Transverse colon (tissue), 4 donors: ENCODE results near the gene SPATS1. TPM values are rescaled to one million over a fixed set of nuclear protein-coding genes. Genes with fewer than 3 reads are reported as not detected.

Experiments
- DNase-seq: peaks from one replicate; pipeline ENCODE4 v3.0.0-alpha.2; 2019
- H3K27ac ChIP-seq, 4 donors: fragments of 200-600 bp; sonication (generic); 2 replicates each; pipeline ENCODE4 v1.5.1; 2016 to 2018; ENCODE audit warnings: inconsistent platforms in 4 of 4
- H3K27me3 ChIP-seq: fragments of 200-600 bp; sonication (generic); 2 replicates; pipeline ENCODE4 v1.5.1; 2017; ENCODE audit warnings: inconsistent platforms
- H3K36me3 ChIP-seq, 4 donors: fragments of 200-600 bp; sonication (generic); 2 replicates each; pipeline ENCODE4 v1.5.1; 2017 to 2019; ENCODE audit warnings: inconsistent platforms in 4 of 4
- H3K4me1 ChIP-seq, 4 donors: fragments of 200-600 bp; sonication (generic); 2 replicates each; pipeline ENCODE4 v1.5.1; 2017 to 2020; ENCODE audit warnings: inconsistent platforms in 4 of 4
- H3K4me3 ChIP-seq, 4 donors: fragments of 200-600 bp; sonication (generic); 1 replicate in 1 of 4; 2 replicates in 3 of 4; pipeline versions ENCODE4 v1.5.1 to v1.6.1; 2017 to 2019; ENCODE audit warnings: inconsistent platforms in 4 of 4
- H3K9me3 ChIP-seq, 2 donors: fragments of 200-600 bp; sonication (generic); 2 replicates each; pipeline ENCODE4 v1.5.1; 2017 to 2019; ENCODE audit warnings: inconsistent platforms in 2 of 2
- EP300 ChIP-seq: sonication (generic); formaldehyde crosslinking; IDR thresholded peaks from one replicate; pipeline ENCODE4 v1.6.1; 2017; ENCODE audit warnings: antibody characterized with exemption, low read depth
- POLR2A ChIP-seq: fragments of 450-650 bp; IDR thresholded peaks from one replicate; pipeline ENCODE4 v1.6.1; 2016; ENCODE audit warnings: antibody characterized with exemption, mild to moderate bottlenecking, moderate library complexity
- POLR2AphosphoS5 ChIP-seq, 3 donors: sonication (generic); formaldehyde crosslinking; IDR thresholded peaks; one replicate each; pipeline ENCODE4 v1.6.1; 2016; ENCODE audit warnings: antibody characterized with exemption in 3 of 3
- WGBS, 2 donors: methylation state at CpG; one replicate each; pipeline ENCODE4 v1.1.5; 2018; ENCODE audit warnings: low coverage in 1 of 2; 5-methylcytosine and 5-hydroxymethylcytosine counted together
- in situ Hi-C, 4 donors: fragments of 200-750 bp; cut with MboI; loops; one replicate each; pipeline versions ENCODE4 v1.15.0 to v1.15.1; 2017; ENCODE audit warnings: low sequenced_read_pairs in 3 of 4, low pct_ligation_motif_present in 1 of 4, low pct_unique_long_range_greater_than_20kb in 1 of 4
- intact Hi-C: fragments of 100-400 bp; cut with DNase I; formaldehyde crosslinking; loops from one replicate; pipeline ENCODE4 v1.15.1; 2023; ENCODE audit warnings: low total_unique reads
- total RNA-seq, 4 donors: library from RNA; depleted of rRNA; stranded (reverse); fragments of >200 nt; gene quantifications; one replicate each; pipeline ENCODE4 v1.1.0, GENCODE V29; 2016
- TF ChIP-seq, protein P1 (sequence below), 5 experiments: fragments of 200-600 bp in 3 of 5; fragments of 450-650 bp in 2 of 5; sonication (generic) in 3 of 5; IDR thresholded peaks; 1 replicate in 2 of 5; 2 replicates in 3 of 5; pipeline ENCODE4 v1.5.1; 2016 to 2017; ENCODE audit warnings: antibody characterized with exemption in 5 of 5, inconsistent platforms in 3 of 5, mild to moderate bottlenecking in 2 of 5, moderate library complexity in 1 of 5

SPATS1 gene
- total RNA-seq, 4 donors from 2014 or later: not detected

DNA sequence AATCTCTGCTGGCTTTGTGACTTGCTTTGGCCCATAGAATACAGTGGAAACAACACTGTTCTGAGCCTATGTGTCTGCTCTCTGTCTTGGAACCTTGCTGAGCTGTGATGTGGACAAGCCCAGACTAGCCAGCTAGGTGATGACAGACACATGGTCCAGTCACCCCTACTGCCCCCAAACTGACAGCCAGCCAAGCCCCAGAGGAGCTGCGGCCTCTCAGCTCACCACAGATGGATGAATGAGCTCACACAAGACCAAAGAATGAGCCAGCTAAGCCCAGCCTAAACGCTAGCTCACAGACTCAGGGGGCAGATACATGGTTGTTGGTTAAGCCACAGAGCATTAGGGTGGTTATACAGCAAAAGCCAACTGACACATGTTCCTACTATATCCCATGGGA lies 33.4 kb upstream of the SPATS1 start:
- Histone ChIP-seq H3K36me3 (peaks cover 0 to 20% (median 3%) of the 10 kb centered on the region in 4 donors), H3K4me1 (peaks cover 0 to 17% (median 11%) of the 10 kb centered on the region in 4 donors), H3K4me3 (no peak overlapping the region), H3K9me3 (no peaks in the 10 kb centered on the region), H3K27me3 (no peaks in the 10 kb centered on the region), H3K27ac (no peak overlapping the region)
- intact Hi-C loops: no loop called here
- WGBS, 2 donors: 81% methylated on average over 2 of the region's 2 CpGs; no CpG with 5 or more reads in 1 of the 2 donors
- in situ Hi-C loops: no loop called here
- DNase-seq: no peak
- no peak for TF ChIP-seq POLR2A
- no peak for TF ChIP-seq POLR2AphosphoS5 (IDR thresholded peaks at IDR 0.05)
- TF ChIP-seq EP300: no peak
- TF ChIP-seq, protein P1, sequence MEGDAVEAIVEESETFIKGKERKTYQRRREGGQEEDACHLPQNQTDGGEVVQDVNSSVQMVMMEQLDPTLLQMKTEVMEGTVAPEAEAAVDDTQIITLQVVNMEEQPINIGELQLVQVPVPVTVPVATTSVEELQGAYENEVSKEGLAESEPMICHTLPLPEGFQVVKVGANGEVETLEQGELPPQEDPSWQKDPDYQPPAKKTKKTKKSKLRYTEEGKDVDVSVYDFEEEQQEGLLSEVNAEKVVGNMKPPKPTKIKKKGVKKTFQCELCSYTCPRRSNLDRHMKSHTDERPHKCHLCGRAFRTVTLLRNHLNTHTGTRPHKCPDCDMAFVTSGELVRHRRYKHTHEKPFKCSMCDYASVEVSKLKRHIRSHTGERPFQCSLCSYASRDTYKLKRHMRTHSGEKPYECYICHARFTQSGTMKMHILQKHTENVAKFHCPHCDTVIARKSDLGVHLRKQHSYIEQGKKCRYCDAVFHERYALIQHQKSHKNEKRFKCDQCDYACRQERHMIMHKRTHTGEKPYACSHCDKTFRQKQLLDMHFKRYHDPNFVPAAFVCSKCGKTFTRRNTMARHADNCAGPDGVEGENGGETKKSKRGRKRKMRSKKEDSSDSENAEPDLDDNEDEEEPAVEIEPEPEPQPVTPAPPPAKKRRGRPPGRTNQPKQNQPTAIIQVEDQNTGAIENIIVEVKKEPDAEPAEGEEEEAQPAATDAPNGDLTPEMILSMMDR (IDR thresholded peaks at IDR 0.05): no peak

DNA sequence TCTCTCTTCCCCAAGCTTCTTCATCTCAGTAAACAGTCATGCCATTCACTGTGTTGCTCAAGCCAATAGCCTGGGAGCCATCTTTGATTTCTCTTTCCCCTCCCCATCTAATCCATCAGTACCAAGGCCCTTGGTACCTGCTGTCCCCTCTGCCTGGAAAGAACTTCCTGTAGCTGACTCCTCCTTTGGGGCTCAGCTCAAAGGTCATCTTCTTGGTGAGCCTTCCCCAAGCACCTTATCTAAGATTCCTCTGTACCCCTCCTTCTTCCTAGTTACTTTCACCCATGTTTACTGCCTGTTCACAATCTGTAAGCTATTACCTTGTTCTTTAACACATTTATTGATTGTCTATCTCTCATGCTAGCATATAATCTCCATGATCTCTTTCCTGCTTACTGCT lies 32.8 kb upstream of the SPATS1 start:
- H3K27ac ChIP-seq: peak overlapping the region in 1 of 4 donors; percentile 8
- H3K9me3 ChIP-seq: no peaks in the 10 kb centered on the region
- H3K4me3 ChIP-seq: no peak overlapping the region
- DNase-seq: no peak
- intact Hi-C loops: no loop called here
- TF ChIP-seq, protein P1 (IDR thresholded peaks at IDR 0.05): no peak
- TF ChIP-seq POLR2A (no peak), POLR2AphosphoS5 (IDR thresholded peaks at IDR 0.05) (no peak), EP300 (no peak)
- in situ Hi-C loops: no loop called here
- H3K27me3 ChIP-seq: no peaks in the 10 kb centered on the region
- peaks cover 0 to 15% (median under 1%) of the 10 kb centered on the region in 4 donors for H3K36me3 ChIP-seq
- H3K4me1 ChIP-seq: peaks cover 0 to 17% (median 11%) of the 10 kb centered on the region in 4 donors

DNA sequence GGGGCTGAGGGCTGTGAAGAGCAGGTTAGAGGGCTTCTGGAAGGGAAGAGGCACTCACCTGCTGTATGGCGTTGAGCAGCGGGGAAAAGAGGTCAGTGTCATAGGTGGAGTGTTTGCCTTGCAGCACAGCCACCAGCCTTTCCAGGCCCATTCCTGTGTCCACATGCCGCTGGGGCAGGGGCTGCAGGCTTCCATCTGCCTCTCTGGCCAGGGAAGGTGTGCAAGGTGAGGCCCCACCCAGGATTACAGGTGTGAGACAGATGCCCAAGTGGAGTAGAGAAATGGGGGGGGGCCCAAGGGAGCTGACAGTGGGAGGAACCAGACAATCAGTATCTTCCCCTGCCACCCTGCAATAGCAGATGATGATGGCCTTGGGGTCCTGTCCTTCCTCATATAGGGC lies 32.2 kb upstream of the SPATS1 start:
- DNase-seq: no peak
- intact Hi-C loops (no loop called here), in situ Hi-C loops (no loop called here)
- Histone ChIP-seq H3K36me3 (peaks cover 0 to 15% (median 0%) of the 10 kb centered on the region in 4 donors), H3K4me1 (peaks cover 0 to 17% (median 11%) of the 10 kb centered on the region in 4 donors), H3K27me3 (no peaks in the 10 kb centered on the region), H3K27ac (peak overlapping the region in 1 of 4 donors; percentile 8), H3K4me3 (no peak overlapping the region), H3K9me3 (no peaks in the 10 kb centered on the region)
- TF ChIP-seq POLR2AphosphoS5 (IDR thresholded peaks at IDR 0.05) (no peak), EP300 (no peak), POLR2A (no peak)
- TF ChIP-seq, protein P1 (IDR thresholded peaks at IDR 0.05): no peak
- WGBS, 2 donors: 98 to 100% methylated on average over 2 to 3 of the region's 3 CpGs

DNA sequence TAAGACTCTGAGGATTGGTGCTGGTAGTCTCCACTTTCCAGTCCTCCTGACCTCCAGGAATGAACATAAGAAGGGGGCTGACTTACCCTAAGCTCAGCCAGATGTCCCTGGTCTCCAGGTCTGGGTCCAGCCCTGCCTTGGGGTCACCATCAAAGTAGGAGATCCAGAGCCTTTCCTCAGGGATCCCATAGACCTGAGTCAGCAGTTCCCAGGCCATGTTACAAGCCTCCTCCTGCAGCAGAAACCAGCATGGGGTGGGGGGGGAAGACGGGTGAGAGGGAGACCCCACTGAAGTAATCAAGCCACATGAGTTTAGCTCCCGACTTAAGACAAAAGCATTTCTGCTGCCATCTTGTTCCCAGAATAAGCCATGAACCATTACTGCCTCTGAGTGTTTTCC lies 31.1 kb upstream of the SPATS1 start:
- Histone ChIP-seq H3K36me3 (peaks cover 0 to 9% (median 0%) of the 10 kb centered on the region in 4 donors), H3K4me1 (peaks cover 0 to 17% (median 11%) of the 10 kb centered on the region in 4 donors), H3K4me3 (no peak overlapping the region), H3K27ac (no peak overlapping the region), H3K27me3 (no peaks in the 10 kb centered on the region), H3K9me3 (no peaks in the 10 kb centered on the region)
- DNase-seq: no peak
- TF ChIP-seq, protein P1 (IDR thresholded peaks at IDR 0.05): no peak
- TF ChIP-seq POLR2AphosphoS5 (IDR thresholded peaks at IDR 0.05) (no peak), POLR2A (no peak), EP300 (no peak)
- 100% methylated on average over 2 of the region's 2 CpGs; no CpG with 5 or more reads in 1 of the 2 donors for WGBS, 2 donors
- intact Hi-C loops: no loop called here
- in situ Hi-C loops: no loop called here
